ENCODE data around the gene ST6GAL1.
"Not testable (repeated sequence)": the region's sequence is repeated elsewhere in the genome, so short reads cannot be mapped to it uniquely, and the experiment has no call there.

The ST6GAL1 gene

DNA sequence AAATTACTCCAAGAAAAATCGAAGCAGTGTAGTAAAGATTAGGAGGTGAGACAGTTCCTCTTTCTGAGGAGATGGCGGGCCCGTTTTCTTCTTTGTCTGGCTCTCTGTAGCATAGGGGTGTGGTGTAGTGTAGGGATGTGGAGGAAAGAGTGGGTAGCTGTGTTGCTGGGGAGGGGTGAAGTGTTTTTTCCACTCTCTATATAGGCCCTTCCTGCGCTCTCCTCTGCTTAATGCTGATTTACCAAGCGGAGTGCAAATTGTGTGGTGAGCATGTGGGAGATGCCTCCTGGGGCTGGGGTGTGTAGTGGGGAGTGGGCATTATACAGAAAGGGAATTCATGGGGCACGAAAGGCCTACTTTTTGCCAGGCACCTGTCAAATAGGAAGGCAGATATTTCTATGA, 94.9 kb downstream of the ST6GAL1 start:
- no peak for DNase-seq

DNA sequence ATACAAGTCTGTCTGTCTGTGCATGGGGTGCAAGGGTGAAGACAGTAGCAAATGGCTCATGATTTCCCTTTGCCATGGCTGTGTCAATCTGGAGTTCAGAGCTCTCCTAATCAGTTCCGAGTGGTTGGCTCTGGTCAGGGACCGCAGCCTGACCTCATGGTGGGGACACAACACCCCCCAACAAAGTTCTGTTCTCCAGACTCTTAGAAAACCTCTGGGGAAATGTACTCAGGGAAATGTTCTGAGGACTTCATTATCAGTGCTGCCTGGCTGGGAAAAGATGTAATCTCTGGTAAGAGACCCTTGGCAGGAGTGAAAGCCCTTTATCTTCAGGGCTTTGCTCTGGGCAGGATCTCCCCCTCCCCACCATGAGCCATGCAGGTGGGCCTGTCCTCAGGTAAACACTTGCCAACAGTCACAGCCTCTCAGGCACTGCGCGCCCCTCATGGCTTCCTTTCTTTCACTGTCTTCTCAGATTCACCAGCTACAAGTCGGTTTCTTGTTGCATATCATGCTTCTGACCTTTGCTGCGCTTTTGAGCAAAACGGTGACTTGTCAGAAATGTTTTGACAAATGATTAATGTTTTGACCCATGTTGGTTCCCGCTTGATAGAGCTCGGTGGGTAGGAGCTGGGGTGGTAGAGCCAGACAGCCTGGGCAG, 95.5 kb downstream of the ST6GAL1 start:
- DNase-seq = no peak

DNA sequence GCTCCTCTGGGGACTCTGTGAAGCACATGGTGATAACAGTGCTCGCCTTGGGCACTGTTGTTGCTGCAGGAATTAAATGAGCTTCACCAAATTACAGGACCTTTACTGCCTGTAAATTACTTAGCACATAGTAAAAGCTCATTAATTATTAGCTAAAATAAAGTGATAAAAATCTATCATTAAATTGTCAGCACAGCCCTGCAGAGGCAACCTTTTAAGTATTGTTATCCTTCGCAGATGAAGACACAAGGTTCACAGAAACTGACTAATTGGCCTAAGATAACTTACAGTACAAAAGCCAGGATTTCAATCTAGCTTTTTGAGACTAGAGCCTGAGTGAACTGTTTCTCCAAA, 96.0 kb downstream of the ST6GAL1 start:
- no peak for DNase-seq

DNA sequence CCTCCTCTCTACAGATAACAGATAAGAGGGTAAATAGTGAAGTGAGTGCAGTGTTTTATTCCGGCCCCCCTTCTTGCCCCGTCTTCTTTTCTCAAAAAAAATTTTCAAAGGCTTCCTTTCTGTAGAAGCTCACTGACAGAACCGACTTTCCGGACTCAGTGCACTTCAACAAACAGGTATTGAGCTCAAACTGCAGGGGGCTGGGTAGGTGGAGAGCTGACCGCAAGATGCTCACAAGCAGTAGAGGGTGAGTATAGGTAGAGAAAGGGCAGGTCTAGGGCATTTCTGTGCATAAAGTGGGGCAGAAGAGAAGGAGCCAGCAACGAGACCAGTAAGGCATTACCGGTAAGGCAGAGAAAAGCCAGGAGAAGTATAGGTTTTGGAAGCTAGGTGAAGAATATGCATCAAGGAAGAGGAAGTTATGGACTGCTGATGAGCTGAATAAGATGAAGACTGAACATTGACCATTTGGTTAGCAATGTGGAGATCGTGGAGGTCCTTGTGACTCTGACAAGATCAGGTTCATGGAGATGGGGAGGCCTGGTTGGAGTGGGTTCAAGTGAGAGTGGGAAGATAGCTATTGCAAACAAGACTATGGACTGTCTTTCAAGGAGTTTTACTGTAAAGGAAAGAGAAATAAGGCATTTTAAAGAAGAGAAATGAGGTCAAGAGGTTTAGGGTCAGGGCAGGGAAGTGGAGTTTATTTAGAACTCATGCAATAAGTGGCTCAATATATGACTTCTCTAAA, 97.4 kb downstream of the ST6GAL1 start:
- DNase-seq = no peak

DNA sequence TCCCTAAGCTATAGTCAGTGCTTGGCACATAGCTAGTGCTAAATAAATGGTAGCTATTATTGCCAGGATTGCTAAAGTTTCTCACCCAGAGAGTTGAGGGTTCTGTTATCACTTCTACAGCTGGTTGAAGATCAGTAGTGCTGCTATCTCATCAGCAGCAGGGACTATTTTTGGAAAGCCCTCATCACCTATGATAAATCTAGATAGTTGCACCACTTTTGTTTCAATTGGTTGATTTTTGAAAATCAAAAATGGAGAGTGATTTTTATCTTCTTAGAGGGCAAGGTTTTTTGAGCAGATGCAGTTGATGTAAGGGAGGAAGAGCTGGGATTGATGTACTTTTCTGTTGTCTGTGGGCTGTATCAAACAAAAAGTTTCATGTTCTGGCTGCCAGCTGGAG, 101.6 kb downstream of the ST6GAL1 start:
- DNase-seq = no peak

DNA sequence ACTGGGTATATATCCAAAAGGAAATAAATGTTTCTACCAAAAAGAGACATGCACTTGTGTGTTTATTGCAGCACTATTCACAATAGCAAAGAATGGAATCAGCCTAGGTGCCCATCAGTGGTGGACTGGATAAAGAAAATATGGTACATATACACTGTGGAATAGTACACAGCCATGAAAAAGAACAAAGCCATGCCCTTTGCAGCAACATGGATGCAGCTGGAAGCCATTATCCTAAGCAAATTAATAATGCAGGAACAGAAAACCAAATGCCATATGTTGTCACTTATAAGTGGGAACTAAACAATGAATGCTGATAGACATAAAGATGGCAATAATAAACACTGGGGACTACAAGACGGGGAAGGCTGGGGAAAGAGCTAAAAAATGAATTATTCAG, 106.1 kb downstream of the ST6GAL1 start:
- DNase-seq = no peak

DNA sequence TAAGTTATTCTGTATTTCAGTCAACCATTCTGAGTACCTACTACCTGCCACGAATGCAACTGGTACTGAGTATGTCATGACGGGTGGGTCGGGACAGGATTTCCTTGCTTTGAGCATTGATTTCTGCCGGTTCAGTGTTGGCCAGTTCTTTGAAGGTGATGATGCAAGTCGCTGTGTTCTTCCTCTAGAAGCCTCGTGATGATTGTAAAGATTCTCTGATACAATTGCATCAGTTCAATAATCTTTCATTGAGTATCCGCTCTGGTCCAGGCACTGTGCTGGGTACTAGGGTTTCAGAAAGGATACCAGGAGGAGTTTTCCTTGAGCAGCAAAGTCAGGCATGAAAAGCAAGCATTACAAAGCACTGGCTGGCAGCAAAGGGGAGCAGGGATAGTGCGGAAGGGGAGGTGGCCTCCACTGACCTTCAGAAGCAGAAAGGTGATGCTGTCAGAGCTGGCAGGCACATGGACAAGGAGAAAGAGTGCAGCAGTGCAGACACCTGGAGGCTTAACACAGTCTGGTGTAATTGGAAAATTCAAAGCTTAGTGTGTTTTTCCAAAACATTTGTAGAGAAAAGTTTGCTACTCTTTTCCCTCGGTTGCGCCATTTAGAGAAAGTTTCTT, 108.9 kb downstream of the ST6GAL1 start:
- no peak for DNase-seq

DNA sequence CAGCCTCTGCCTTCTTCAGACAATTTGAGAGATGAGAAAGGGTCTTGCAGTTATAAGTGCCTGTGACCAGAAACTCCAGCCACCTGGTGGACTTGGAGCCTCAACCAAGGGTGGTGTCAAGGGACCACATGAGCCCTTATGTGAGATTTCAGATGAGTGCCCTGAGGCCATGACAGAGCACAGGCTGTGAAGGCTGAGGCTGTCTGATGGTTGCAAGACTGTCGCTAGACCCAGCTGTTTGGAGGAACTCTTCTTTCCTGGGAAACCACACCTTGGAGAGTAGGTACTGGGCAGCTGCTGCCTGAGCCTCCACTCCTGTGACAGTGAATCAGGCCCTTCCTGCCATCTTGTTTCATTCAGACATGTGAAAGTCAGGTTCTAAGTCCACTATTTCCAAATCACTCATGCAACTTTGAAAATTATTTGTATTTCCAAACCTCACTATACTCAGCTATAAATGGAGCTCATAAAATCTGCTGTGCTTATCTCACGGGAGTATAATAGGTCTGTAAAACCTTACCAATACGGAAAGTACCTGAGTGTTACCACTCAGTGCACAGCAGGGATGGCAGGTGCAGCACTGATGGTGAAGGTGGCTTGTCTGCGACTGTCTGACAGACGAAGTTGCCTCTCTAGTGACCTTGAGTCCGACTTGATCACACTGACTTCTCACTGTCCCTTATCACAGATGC, 109.5 kb downstream of the ST6GAL1 start:
- DNase-seq = peak; percentile 5

DNA sequence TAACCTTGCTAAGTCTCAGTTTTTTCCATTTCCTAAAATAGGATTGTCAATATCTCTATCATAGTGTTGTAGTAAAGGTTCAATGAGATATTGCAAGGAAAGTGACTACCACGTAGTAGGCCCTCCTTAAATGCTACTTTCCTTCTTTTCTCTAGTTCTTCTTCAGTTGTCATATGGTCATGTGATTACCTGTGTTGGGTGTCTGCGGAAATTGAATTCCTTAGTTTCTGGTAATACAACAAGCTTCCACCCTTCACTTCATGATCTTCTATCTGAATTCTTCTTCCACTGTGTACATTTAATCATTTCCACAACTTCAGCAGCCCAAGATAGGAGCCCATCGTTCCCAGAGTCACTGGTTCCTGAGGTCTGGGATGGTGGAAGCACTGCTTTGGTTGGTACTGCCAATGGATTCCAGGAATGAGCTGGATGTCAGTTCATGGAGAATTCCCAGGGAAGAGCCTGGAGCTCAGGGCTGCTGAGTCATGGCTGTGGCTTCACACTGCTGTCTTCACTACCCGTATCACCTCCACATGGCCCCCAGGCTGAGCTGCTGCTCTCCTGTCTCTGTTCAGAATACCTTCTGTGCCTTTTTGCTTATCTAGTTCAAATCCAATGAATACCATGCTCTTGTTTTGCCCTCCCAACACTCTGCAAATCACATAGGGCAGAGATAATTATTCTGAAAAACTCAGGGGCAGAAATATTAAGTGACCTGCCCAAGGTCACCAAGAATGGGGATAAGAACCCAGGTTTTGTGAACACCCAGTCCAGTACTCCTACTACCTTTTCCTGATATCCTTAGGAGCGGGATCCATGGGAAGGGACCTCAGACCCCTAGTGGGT, 110.4 kb downstream of the ST6GAL1 start:
- DNase-seq = no peak

DNA sequence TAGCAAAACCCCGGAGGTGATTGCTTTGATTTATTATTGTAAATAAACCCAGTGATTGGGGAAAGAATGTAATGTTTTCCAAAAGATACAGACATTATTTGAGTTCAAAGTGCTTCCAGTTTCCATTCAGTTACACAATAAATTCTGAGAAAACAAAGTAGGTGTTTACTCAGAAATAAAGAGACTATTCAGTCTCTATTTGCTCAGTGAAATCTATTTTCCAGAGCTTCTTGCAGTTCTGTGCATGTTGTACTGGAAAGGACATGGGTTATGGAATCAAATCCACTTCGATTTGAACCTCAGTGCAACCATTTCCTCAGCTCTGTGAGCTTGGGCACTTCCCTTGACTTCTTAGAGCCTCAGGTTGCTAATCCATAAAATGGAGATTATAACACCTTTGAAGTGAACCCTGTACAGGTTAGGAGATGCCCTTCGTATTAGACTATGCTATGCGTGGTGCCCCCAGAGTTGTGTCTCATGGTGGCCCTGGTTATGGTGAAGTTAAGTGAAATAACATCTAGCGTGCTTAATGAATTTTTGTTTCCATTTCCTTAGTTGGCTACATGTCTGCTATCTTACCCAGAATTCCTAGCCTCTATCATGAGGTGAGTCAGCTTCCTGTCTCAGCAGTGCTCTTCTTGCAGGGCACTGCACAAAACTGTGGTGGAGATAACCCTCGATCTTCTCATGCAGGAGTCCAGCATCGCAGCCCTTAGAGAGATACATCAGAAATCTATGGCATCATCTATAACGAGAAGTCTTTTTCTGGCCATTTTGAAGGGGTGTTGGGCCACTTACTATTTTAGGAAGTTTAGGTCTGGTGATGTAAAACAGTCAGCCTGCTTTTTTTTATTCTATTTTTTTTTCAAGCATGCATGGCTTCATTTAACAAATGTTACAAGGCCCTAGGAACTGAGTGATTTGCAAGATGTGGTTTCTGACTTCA, 111.3 kb downstream of the ST6GAL1 start:
- peak; percentile 28 for DNase-seq

DNA sequence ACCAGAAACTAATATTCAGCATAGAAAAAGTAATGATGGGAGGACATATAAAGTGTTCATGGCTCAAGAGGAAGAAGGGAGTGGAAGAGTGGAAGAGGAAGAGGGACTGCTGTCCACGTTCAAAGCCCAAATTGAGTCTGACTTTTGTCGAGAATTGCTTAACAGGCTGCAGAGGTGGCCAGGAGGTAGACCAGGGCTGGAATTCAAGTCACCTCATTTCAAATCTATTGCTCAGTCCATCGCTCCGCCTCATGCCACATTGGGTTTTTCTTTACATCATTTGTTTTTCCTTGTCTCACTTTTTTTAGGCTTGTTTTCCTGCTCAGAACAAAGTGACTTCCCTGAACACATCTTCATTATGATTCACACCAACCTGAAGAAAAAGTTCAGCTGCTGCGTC, 112.0 kb downstream of the ST6GAL1 start:
- no peak for DNase-seq

DNA sequence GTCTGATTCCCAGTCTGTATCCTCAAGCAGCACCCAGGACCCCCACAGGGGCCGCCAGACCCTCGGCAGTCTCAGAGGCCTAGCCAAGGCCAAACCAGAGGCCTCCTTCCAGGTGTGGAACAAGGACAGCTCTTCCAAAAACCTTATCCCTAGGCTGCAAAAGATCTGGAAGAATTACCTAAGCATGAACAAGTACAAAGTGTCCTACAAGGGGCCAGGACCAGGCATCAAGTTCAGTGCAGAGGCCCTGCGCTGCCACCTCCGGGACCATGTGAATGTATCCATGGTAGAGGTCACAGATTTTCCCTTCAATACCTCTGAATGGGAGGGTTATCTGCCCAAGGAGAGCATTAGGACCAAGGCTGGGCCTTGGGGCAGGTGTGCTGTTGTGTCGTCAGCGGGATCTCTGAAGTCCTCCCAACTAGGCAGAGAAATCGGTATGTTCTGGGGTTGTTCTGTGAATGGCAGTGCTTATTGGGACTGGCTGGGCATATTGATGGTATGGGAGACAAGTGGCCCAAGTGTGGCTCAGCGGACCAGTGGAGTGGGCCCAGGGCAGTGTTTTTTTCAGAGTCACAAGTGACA, 112.6 kb downstream of the ST6GAL1 start:
- DNase-seq = no peak

DNA sequence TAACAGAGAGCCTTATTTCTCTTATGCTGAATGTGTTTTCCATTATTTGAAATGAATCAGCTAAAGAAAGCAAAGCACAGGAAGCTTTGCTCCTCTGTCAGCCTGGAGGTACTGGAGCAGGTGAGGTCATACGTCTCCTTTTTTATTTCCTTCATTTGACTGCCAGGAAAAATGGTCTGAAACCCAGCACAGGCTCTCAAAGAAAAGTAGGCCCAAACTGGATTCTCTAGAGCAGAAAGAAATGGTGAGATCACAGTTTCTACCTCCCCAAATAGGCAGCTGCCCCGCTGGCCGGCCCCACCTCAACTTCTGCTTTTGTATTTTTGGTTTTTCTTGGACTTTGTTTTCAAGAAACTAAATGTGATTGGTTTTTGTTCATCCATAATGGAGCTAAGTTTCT, 113.9 kb downstream of the ST6GAL1 start:
- peak; percentile 5 for DNase-seq

DNA sequence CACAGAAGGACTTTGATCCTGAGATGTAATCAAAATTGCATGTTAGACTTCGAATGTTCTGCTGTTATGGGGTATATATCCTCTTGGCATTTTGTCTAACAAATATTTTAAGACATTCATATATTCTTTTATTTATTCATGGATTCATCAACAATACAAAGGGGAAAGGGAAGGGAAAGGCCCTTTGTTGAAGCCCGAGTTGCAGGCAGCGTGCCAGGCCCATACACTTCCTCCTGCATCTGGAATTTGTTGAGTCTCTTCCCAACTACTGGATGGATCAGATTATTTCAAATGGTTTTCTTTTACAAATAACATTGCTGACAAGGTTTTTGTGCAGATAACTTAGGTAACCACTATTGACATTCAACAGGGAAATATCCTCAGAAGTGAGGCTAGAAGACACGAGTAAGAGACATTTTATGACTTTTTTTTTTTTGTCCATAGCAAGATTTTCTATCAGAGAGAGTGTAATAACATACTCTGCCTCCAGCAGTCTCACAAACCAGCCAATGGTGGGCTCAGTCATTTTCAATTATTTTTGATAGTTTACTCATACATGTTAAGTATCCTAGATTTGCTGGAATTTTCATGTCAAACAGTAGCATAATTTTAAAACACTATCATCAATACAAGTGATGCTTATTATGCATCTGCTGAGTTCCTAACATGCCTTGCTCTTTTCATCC, 114.7 kb downstream of the ST6GAL1 start:
- DNase-seq = no peak

DNA sequence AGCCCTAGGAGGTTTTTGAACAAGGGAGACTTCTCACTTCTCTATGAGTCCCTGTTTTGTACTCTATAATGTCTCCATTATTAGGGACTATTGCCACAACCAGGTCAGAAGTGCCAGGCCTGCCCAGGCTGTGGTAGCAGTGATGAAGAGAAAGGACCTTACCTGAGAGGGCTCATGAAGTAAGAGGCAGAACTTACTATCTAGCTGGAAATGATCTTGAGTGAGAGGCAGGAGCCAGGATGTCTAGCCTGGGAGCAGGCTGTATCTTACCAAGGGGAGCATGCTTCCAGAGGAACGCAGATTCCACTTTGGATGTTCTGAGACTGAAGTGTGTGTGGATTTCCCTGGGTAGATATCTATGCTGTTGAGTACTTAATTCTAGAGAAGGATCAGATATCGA, 115.7 kb downstream of the ST6GAL1 start:
- DNase-seq = no peak

DNA sequence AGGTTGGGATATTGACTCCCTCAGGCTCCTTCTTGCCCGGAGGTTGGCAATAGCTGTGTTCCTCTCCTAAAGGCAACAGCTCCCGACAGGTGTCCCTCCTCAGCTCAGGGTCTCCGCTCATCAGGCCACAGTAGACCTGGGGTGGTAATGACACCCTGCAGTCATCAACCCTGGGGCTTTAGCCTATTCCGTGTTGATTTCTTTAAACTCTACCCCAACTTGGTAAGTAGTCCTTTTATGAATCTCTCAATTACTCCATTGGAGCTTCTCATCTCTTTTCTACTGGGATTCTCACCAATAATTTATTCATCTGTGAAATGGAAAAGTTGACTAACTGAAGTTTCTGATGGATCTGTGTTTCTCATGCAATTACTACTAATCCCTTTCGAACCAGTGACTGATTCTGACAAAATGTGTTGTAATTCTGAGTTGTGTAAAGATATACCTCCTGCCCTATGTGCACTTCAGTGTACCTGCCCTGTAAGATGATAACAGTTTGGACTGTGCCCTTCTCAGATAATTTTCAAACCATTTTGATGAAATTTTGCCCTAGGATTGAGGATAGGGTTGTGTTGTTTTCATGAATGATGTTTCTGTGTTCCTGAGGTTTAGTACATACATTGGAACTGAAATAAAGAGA, 119.3 kb downstream of the ST6GAL1 start:
- no peak for DNase-seq

DNA sequence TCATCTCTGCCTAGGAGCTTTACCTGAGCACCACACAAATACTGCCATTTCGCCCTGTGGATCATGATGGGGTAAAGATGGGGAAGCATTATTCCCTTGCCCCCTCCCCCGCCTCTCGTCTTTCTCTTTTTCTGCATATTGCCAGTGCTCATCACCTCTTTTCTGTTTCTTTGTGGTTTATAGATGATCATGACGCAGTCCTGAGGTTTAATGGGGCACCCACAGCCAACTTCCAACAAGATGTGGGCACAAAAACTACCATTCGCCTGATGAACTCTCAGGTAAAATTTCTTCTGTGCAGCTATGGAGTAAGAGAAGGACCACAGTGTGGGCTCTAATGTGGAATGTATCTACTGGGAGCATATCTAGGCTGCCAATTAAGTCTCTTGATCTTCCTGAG, 120.7 kb downstream of the ST6GAL1 start:
- no peak for DNase-seq

DNA sequence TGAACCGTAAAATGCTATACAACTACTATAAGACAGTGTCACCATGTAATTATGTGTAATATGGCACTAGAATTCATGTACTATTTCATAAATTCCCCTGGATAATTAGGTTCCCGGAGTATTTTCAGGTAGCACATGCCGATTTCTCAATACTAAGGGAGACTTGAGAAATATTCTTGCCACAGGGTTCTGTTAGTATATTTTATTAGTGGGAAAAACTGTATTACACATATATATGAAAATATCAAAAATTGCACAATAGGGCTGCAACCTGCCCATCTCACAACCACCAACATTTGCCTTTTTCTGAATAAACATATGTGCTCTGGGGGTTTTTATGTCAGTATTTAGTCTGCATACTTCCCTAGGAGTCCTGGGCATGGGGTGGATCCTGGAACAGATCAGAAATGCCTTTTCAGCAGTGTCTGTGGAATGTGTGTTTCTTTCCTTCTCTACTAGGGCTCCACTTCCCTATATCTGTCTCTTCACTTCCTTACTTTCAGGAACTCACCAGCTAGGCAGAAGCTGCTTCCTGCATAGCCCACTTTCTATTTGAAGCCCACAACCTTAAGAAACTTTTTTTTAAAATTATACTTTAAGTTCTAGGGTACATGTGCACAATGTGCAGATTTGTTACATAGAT, 121.5 kb downstream of the ST6GAL1 start:
- no peak for DNase-seq

DNA sequence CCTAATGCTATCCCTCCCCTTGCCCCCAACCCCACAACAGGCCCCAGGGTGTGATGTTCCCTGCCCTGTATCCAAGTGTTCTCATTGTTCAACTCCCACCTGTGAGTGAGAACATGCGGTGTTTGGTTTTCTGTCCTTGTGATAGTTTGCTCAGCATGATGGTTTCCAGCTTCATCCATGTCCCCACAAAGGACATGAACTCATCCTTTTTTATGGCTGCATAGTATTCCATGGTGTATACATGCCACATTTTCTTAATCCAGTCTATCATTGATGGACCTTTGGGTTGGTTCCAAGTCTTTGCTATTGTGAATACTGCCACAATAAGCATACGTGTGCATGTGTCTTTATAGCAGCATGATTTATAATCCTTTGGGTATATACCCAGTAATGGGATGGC, 122.1 kb downstream of the ST6GAL1 start:
- DNase-seq = not testable (repeated sequence)

DNA sequence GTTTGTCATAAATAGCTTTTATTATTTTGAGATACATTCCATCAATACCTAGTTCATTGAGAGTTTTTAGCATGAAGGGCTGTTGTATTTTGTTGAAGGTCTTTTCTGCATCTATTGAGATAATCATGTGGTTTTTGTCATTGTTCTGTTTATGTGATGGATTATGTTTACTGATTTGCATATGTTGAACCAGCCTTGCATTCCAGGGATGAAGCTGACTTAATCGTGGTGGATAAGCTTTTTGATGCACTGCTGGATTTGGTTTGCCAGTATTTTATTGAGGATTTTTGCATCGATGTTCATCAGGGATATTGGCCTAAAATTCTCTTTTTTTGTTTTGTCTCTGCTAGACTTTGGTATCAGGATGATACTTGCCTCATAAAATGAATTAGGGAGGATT, 124.1 kb downstream of the ST6GAL1 start:
- not testable (repeated sequence) for DNase-seq
